GM19463 (cell line): ENCODE measurements around the gene HSF5.

Source experiments
- ATAC-seq: cut with Tn5 transposase; IDR thresholded peaks from one replicate; pipeline ENCODE4 v1.9.1; 2021; ENCODE audit warnings: mild to moderate bottlenecking, moderate library complexity; ENCODE audit not compliant: unreplicated experiment

Gene HSF5

DNA sequence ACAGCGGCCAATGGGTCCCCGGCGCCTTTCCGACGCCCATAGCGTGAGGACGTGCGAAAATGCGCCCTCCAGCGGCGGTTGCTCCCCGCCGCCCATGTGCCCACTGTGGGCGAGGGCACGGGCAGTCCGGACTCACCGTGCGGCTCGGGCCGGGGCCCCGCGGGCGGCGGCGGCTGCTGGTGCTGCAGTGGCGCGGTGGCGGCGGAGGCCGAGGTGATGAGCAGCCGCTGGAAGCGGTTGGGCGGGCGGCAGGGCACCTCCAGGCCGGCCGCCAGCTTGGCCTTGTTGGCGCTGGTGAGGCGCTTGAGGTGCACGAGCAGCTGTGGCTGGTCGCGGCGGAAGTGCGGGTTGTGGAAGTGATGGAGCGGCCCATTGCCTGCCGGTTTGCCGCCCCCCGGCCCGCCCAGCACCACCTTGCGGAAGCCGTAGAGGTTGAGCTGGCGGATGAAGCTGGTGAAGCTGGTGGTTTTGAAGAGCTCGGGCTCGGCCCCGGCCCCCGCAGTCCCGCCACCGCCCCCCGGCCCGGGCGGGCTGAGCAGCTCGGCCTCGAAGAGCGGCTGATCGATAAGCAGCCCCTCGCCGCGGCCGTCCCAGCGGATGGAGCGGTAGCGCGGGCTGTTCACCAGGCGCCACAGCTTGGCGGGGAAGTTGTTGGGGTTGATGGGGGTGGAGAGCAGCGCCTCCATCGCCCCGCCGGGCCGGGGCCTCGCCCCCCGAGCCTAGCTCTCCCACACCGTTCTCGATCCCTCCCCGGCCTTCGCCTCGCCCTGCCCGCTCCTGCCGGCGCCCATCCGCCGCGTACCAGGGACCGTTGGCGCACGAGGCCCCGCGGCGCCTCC is at the start of gene HSF5:
TSS of gene HSF5 (minus strand) at position 820 of the 839 bp plus-strand sequence. CDS start at position 686, 134 bp downstream.
- ATAC-seq = no peak

DNA sequence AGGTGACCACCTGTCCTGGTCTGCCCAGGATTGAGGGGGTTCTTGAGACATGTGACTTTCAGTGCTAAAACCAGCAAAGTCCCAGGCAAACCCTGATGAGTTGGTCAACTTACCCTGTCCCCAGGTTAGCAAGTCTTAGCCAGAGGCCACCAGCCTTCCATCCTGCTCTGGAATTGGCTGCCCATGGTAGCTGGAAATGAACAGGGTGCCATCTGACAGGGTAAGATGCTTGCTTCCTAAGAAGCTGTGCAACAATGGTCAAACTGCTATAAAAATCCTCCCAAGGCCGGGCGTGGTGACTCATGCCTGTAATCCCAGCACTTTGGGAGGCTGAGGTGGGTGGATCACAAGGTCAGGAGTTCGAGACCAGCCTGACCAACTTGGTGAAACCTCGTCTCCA is 49.1 kb upstream of the HSF5 start:
- ATAC-seq = no peak

GRCh38 chr17:58536542-58536941 is 48.3 kb upstream of the HSF5 start:
- no peak for ATAC-seq

DNA sequence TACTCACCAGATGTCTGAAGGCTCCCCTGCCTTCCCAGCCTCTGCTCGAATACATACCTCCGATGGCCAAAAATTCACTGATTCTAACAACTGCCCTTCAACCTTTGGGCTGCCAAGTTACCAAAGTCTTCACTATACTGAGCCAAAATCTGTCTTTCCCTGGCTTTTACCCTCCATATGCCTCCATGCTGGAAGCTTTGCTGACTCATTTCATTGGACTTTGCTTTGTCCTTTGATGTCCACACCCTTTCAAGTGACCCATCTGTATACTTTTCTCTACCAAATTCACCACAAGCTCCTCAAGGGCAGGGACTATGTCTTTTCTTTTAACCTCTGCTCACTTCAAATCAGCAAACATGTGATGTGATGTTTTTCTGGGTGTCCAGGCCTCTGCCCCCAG is 47.2 kb upstream of the HSF5 start:
- no peak for ATAC-seq

DNA sequence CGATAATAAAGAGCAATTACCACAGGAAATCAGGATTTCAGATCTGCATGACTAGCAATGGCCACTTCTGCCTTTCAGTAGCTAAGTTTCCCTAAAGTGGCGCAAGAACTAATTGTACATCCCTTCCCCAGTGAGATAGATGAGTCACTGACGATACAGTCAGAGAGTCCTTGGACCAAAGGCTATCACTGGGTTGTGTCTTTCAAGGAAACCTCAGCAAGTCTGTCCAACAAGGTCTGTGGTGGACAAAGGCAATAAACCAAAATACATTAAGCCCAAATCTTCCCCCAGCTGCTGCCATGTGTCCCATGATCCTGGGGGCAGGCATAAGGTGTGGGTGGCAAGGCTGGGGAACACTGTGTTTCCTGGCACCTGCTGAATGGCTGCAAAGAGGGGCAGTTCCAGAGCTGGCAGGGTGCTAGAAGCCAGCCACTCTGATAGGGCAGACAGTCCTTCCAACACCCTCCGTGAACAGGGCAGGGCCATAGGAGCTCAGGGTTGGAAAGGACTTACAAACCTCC is 46.8 kb upstream of the HSF5 start:
- no peak for ATAC-seq

- ATAC-seq = no peak
These were observed 46.1 kb upstream of the HSF5 start for GRCh38 chr17:58534331-58534730.

GRCh38 chr17:58533616-58534188 is 45.5 kb upstream of the HSF5 start:
- ATAC-seq = no peak

DNA sequence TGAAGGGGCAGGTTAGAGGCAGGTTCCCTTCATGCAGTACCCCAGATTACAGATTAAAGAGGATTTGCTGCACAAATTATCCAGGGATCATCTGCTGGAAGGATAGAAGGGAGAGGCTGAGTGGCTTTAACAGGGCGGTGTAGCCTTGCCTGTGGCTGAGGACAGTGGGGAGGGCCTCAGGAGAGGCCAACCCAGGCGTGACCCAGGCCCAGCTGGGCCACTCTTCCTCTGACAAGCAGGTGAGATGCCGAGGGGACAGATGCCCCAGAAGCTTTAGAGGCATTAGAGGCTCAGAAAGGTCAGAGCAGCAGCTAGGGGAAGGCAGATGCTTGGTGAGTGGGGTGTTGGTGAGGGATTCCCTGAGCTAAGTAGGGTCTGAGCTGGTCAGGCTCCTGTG is 44.3 kb upstream of the HSF5 start:
- ATAC-seq = no peak

GRCh38 chr17:58531661-58532554 is 43.7 kb upstream of the HSF5 start:
- ATAC-seq = peak; percentile 74

GRCh38 chr17:58531122-58531521 is 42.9 kb upstream of the HSF5 start:
- ATAC-seq = no peak

DNA sequence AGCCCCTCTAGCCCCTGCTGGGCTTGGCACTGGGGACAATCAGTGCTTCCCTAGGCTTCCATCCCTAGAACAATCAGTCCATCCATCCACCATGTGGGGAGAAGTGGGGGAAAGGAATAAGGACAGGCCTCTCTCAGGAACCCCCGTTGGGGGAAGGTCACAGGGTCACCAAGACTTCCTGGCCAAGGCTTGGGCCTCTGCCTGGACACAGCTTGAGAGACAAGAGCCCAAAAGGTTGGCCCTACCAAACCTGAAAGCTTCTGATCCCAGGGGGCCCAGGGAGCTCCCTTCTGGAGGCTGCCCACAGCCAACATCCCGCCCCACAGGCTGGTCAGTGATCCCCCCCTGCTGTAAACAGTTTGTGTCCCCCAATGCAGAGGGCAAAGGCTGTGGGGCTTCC is 42.4 kb upstream of the HSF5 start:
- ATAC-seq = no peak

GRCh38 chr17:58529275-58529674 is 41.1 kb upstream of the HSF5 start:
- ATAC-seq = no peak

- no peak for ATAC-seq
These were observed 40.2 kb upstream of the HSF5 start for GRCh38 chr17:58528443-58528842.

GRCh38 chr17:58527949-58528348 is 39.7 kb upstream of the HSF5 start:
- ATAC-seq = no peak

DNA sequence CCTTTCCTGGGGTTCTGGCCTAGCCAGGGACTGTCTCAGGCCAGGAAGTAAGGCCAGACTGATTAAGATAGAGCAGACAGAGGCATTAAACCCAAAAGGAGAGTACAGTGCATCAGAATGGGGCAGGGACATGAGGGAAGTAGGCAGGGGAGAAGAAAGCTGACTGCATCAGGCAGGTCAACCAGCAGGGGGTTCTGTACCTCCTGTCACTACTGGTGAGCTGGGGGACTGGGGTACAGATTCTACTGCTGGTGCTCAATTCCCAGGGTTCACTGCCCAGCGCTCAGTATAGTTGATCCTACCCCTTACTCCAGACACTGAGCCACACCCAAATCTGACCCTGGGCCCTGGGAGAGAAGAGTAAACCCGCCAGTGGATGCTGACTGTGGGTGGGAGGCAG is 39.1 kb upstream of the HSF5 start:
- no peak for ATAC-seq

- no peak for ATAC-seq
These were observed 37.0 kb upstream of the HSF5 start for GRCh38 chr17:58525239-58525638.

- no peak for ATAC-seq
These were observed 33.5 kb upstream of the HSF5 start for GRCh38 chr17:58521680-58522079.

- ATAC-seq = no peak
These were observed 32.7 kb upstream of the HSF5 start for GRCh38 chr17:58520843-58521430.

- ATAC-seq = peak; percentile 77
These were observed 29.9 kb upstream of the HSF5 start for GRCh38 chr17:58517928-58518609.

GRCh38 chr17:58517378-58517927 is 29.2 kb upstream of the HSF5 start:
- no peak for ATAC-seq
